Duodenal mucosa (tissue), 2 donors: ENCODE results near the gene JMJD8.
A peak's percentile ranks its signal among the peaks of the same experiment; 100 is the strongest.

Source experiments
- H3K27ac ChIP-seq: one replicate; pipeline ENCODE4 v1.7.0; 2013; ENCODE audit warnings: low read depth, low read length
- H3K27me3 ChIP-seq, 2 donors: one replicate each; pipeline ENCODE4 v1.7.0; 2013; ENCODE audit warnings: low read length in 2 of 2, control low read depth in 1 of 2; ENCODE audit not compliant: insufficient read depth in 2 of 2, control insufficient read depth in 1 of 2
- H3K36me3 ChIP-seq, 2 donors: one replicate each; pipeline ENCODE4 v1.7.0; 2013; ENCODE audit warnings: low read length in 2 of 2, control low read depth in 1 of 2; ENCODE audit not compliant: insufficient read depth in 2 of 2, control insufficient read depth in 1 of 2
- H3K4me1 ChIP-seq, 2 donors: one replicate each; pipeline ENCODE4 v1.7.0; 2013; ENCODE audit warnings: low read length in 2 of 2, control low read depth in 1 of 2; ENCODE audit not compliant: insufficient read depth in 2 of 2, control insufficient read depth in 1 of 2
- H3K4me3 ChIP-seq, 2 donors: one replicate each; pipeline ENCODE4 v1.7.0; 2013; ENCODE audit warnings: low read length in 2 of 2, low read depth in 1 of 2
- H3K9ac ChIP-seq, 2 donors: one replicate each; pipeline ENCODE4 v1.7.0; 2013; ENCODE audit warnings: low read length in 2 of 2, low read depth in 1 of 2
- H3K9me3 ChIP-seq, 2 donors: one replicate each; pipeline ENCODE4 v1.7.0; 2013; ENCODE audit warnings: low read length in 2 of 2, control low read depth in 1 of 2; ENCODE audit not compliant: control insufficient read depth in 1 of 2

JMJD8 gene

GRCh38 chr16:638034-638543, 46.0 kb downstream of the JMJD8 start:
- Histone ChIP-seq H3K27me3 (no peaks in the 10 kb centered on the region), H3K4me1 (peaks cover 15 to 28% of the 10 kb centered on the region in 2 donors), H3K9ac (peak overlapping the region in 1 of 2 donors; percentile 58), H3K4me3 (no peak overlapping the region), H3K27ac (no peak overlapping the region), H3K9me3 (no peaks in the 10 kb centered on the region), H3K36me3 (peaks cover 0 to 10% of the 10 kb centered on the region in 2 donors)

GRCh38 chr16:637081-638018, 46.8 kb downstream of the JMJD8 start:
- peaks cover 0 to 10% of the 10 kb centered on the region in 2 donors for H3K36me3 ChIP-seq
- H3K27me3 ChIP-seq, result no peaks in the 10 kb centered on the region
- peak overlapping the region; percentile 97 for H3K27ac ChIP-seq
- H3K9me3 ChIP-seq, result no peaks in the 10 kb centered on the region
- H3K4me1 ChIP-seq, result peaks cover 8 to 21% of the 10 kb centered on the region in 2 donors
- H3K4me3 ChIP-seq, result peak overlapping the region; percentile 84 to 90
- peak overlapping the region; percentile 58 to 71 for H3K9ac ChIP-seq

DNA sequence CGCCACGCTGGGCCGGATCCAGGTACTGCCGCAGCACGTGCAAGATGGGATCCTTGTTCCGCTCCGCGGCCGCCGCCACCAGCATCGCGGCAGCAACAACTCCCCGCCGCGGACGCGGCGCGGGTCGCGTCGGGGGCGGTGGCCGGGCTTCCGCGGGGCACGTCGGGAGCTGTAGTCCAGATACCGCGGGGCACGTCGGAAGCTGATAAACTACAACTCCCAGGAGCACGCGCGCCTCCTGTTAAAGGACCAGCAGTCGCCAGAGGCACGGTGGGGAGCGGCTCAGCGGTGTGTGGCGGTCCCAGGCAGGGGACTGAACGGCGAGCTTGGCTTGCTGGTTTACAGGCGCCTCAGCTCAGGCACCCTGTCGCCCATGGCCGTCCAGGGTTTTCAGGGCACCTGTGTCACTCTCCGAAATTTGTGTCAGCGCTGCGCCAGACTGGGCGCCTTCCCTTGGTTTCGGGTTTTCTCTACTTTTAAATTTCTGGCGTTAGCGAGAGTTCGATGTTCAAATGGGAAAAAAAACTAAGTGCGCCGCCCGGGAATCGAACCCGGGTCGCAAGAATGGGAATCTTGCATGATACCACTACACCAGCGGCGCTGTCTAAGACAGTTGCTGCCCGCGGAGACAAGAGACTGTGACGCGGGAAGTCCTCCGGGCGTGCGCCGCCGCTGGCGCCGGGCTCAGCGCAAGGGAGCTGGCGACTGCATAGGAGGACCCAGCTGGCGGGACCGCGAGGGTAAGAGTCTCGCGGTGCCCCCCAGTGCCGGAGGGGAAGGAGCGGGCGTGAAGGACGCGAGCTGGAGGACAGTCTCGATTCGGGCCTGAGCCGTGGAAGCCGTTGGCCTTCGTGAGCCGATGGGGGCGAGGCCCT, 47.7 kb downstream of the JMJD8 start, which contains the start of gene METTL26:
TSS of gene METTL26 (minus strand) at position 100 of the 875 bp plus-strand sequence. CDS start at position 85, 15 bp downstream.
- Histone ChIP-seq H3K4me3 (peak within 1 kb of the TSS; percentile 84 to 90), H3K9ac (peak within 1 kb of the TSS; percentile 71 to 83), H3K36me3 (peaks cover 0 to 10% of the 10 kb centered on the region in 2 donors), H3K4me1 (peaks cover 7 to 20% of the 10 kb centered on the region in 2 donors), H3K27me3 (no peaks in the 10 kb centered on the region), H3K27ac (peak within 1 kb of the TSS; percentile 97), H3K9me3 (no peaks in the 10 kb centered on the region)

- peaks cover 0 to 10% of the 10 kb centered on the region in 2 donors for H3K36me3 ChIP-seq
- H3K4me1 ChIP-seq, result peaks cover 7 to 20% of the 10 kb centered on the region in 2 donors
- no peaks in the 10 kb centered on the region for H3K27me3 ChIP-seq
- peak overlapping the region; percentile 48 to 52 for H3K9ac ChIP-seq
- no peaks in the 10 kb centered on the region for H3K9me3 ChIP-seq
- peak overlapping the region; percentile 97 for H3K27ac ChIP-seq
- peak overlapping the region; percentile 84 to 90 for H3K4me3 ChIP-seq
Measured at GRCh38 chr16:635573-636205, 48.4 kb downstream of the JMJD8 start.

GRCh38 chr16:634996-635395, 49.1 kb downstream of the JMJD8 start:
- Histone ChIP-seq H3K4me3 (peak overlapping the region; percentile 84 to 90), H3K4me1 (peaks cover 7 to 23% of the 10 kb centered on the region in 2 donors), H3K27me3 (no peaks in the 10 kb centered on the region), H3K9ac (peak overlapping the region in 1 of 2 donors; percentile 48), H3K36me3 (peaks cover 0 to 10% of the 10 kb centered on the region in 2 donors), H3K9me3 (no peaks in the 10 kb centered on the region), H3K27ac (no peak overlapping the region)

- no peaks in the 10 kb centered on the region for H3K27me3 ChIP-seq
- H3K9me3 ChIP-seq, result no peaks in the 10 kb centered on the region
- H3K4me3 ChIP-seq, result no peak overlapping the region
- no peak overlapping the region for H3K9ac ChIP-seq
- peaks cover 7 to 26% of the 10 kb centered on the region in 2 donors for H3K4me1 ChIP-seq
- no peak overlapping the region for H3K27ac ChIP-seq
- H3K36me3 ChIP-seq, result peaks cover 0 to 10% of the 10 kb centered on the region in 2 donors
Measured at GRCh38 chr16:634051-634670, 50.0 kb downstream of the JMJD8 start.

DNA sequence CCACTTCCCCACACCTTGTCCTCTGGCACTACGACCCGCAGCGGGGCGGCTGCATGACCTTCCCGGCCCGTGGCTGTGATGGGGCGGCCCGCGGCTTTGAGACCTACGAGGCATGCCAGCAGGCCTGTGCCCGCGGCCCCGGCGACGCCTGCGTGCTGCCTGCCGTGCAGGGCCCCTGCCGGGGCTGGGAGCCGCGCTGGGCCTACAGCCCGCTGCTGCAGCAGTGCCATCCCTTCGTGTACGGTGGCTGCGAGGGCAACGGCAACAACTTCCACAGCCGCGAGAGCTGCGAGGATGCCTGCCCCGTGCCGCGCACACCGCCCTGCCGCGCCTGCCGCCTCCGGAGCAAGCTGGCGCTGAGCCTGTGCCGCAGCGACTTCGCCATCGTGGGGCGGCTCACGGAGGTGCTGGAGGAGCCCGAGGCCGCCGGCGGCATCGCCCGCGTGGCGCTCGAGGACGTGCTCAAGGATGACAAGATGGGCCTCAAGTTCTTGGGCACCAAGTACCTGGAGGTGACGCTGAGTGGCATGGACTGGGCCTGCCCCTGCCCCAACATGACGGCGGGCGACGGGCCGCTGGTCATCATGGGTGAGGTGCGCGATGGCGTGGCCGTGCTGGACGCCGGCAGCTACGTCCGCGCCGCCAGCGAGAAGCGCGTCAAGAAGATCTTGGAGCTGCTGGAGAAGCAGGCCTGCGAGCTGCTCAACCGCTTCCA, 50.6 kb downstream of the JMJD8 start:
- H3K27ac ChIP-seq, result no peak overlapping the region
- no peak overlapping the region for H3K9ac ChIP-seq
- H3K4me3 ChIP-seq, result no peak overlapping the region
- H3K36me3 ChIP-seq, result peaks cover 0 to 14% of the 10 kb centered on the region in 2 donors
- peaks cover 7 to 26% of the 10 kb centered on the region in 2 donors for H3K4me1 ChIP-seq
- no peaks in the 10 kb centered on the region for H3K27me3 ChIP-seq
- H3K9me3 ChIP-seq, result no peaks in the 10 kb centered on the region

DNA sequence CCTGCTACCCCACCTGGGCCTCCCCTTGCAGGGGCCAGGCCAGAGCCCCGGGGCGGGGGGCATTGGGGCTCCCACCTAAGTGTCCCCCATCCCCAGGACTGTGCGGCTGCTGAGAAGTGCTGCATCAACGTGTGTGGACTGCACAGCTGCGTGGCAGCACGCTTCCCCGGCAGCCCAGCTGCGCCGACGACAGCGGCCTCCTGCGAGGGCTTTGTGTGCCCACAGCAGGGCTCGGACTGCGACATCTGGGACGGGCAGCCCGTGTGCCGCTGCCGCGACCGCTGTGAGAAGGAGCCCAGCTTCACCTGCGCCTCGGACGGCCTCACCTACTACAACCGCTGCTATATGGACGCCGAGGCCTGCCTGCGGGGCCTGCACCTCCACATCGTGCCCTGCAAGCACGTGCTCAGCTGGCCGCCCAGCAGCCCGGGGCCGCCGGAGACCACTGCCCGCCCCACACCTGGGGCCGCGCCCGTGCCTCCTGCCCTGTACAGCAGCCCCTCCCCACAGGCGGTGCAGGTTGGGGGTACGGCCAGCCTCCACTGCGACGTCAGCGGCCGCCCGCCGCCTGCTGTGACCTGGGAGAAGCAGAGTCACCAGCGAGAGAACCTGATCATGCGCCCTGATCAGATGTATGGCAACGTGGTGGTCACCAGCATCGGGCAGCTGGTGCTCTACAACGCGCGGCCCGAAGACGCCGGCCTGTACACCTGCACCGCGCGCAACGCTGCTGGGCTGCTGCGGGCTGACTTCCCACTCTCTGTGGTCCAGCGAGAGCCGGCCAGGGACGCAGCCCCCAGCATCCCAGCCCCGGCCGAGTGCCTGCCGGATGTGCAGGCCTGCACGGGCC, 51.4 kb downstream of the JMJD8 start:
- no peaks in the 10 kb centered on the region for H3K9me3 ChIP-seq
- no peak overlapping the region for H3K9ac ChIP-seq
- no peaks in the 10 kb centered on the region for H3K27me3 ChIP-seq
- H3K27ac ChIP-seq, result no peak overlapping the region
- peaks cover 0 to 20% of the 10 kb centered on the region in 2 donors for H3K36me3 ChIP-seq
- H3K4me3 ChIP-seq, result no peak overlapping the region
- peaks cover 5 to 24% of the 10 kb centered on the region in 2 donors for H3K4me1 ChIP-seq
